Lower lobe of right lung (tissue), 2 donors: ENCODE results near the gene TNC. TPM values are rescaled to one million over a fixed set of nuclear protein-coding genes. Genes with fewer than 3 reads are reported as not detected.
A peak's percentile ranks its signal among the peaks of the same experiment; 100 is the strongest.

ENCODE experiments used
- ATAC-seq, 2 donors: fragments of 200-7000 bp; cut with Tn5 transposase; one replicate each; pipeline ENCODE4 v1.9.1; 2020 to 2022; ENCODE audit warnings: mild to moderate bottlenecking in 2 of 2, moderate library complexity in 2 of 2
- DNase-seq: peaks from one replicate; pipeline ENCODE4 v3.0.0-alpha.2; 2020
- H3K27ac ChIP-seq: fragments of 200-600 bp; one replicate; pipeline ENCODE4 v1.8.0; 2022
- H3K27me3 ChIP-seq: fragments of 200-600 bp; one replicate; pipeline ENCODE4 v1.8.0; 2022; ENCODE audit warnings: low read depth
- H3K36me3 ChIP-seq: fragments of 200-600 bp; one replicate; pipeline ENCODE4 v1.8.0; 2022; ENCODE audit warnings: mild to moderate bottlenecking
- H3K4me1 ChIP-seq: fragments of 200-600 bp; one replicate; pipeline ENCODE4 v1.8.0; 2022
- H3K4me3 ChIP-seq: fragments of 200-600 bp; one replicate; pipeline ENCODE4 v1.8.0; 2022; ENCODE audit warnings: mild to moderate bottlenecking
- H3K9me3 ChIP-seq: fragments of 200-600 bp; one replicate; pipeline ENCODE4 v1.8.0; 2022
- CTCF ChIP-seq: fragments of 200-600 bp; IDR thresholded peaks from one replicate; pipeline ENCODE4 v1.8.0; 2022; ENCODE audit warnings: antibody characterized with exemption, mild to moderate bottlenecking
- intact Hi-C: fragments of 100-400 bp; cut with DNase I; formaldehyde crosslinking; loops from one replicate; pipeline ENCODE4 v1.11.0; 2022
- total RNA-seq: library from RNA; stranded (reverse); fragmentation: NEBNext Ultra II Directional; extraction: Animal tissue kit (Norgen Biotek cat#: 25700); gene quantifications from one replicate; pipeline ENCODE4 v1.2.1, GENCODE V29; 2021
- donor health status: DM: no; HTN: yes; CAD: no; lungs with severe emphysema.

The TNC gene
- total RNA-seq, 1 donor from 2014 or later: 18.5 TPM

GRCh38 chr9:115042781-115043509 is 75.0 kb downstream of the TNC start:
- Histone ChIP-seq H3K4me1 (peaks cover 5% of the 10 kb centered on the region), H3K36me3 (no peaks in the 10 kb centered on the region), H3K27ac (no peak overlapping the region), H3K9me3 (no peaks in the 10 kb centered on the region), H3K4me3 (no peak overlapping the region), H3K27me3 (no peaks in the 10 kb centered on the region)
- ATAC-seq (peak; percentile 63 to 68), DNase-seq (peak; percentile 52)
- intact Hi-C loops: no loop called here
- no peak for TF ChIP-seq CTCF

- no peak for TF ChIP-seq CTCF
- intact Hi-C loops: no loop called here
- ATAC-seq (no peak), DNase-seq (no peak)
- Histone ChIP-seq H3K4me3 (no peak overlapping the region), H3K27ac (no peak overlapping the region), H3K4me1 (peaks cover 9% of the 10 kb centered on the region), H3K27me3 (no peaks in the 10 kb centered on the region), H3K36me3 (no peaks in the 10 kb centered on the region), H3K9me3 (no peaks in the 10 kb centered on the region)
Measured at GRCh38 chr9:115039516-115040120, 78.3 kb downstream of the TNC start.

GRCh38 chr9:115038178-115038577 is 79.8 kb downstream of the TNC start:
- Histone ChIP-seq H3K4me1 (peaks cover 9% of the 10 kb centered on the region), H3K9me3 (no peaks in the 10 kb centered on the region), H3K4me3 (no peak overlapping the region), H3K27me3 (no peaks in the 10 kb centered on the region), H3K36me3 (no peaks in the 10 kb centered on the region), H3K27ac (no peak overlapping the region)
- ATAC-seq (no peak), DNase-seq (no peak)
- TF ChIP-seq CTCF: no peak
- intact Hi-C loops: no loop called here

- no peak for TF ChIP-seq CTCF
- Histone ChIP-seq H3K36me3 (no peaks in the 10 kb centered on the region), H3K27ac (no peak overlapping the region), H3K27me3 (no peaks in the 10 kb centered on the region), H3K9me3 (no peaks in the 10 kb centered on the region), H3K4me3 (no peak overlapping the region), H3K4me1 (peaks cover 4% of the 10 kb centered on the region)
- intact Hi-C loops: no loop called here
- no peak for DNase-seq
- no peak for ATAC-seq
Measured at GRCh38 chr9:115036691-115037090, 81.3 kb downstream of the TNC start.

- no peak for DNase-seq
- no peaks in the 10 kb centered on the region for H3K9me3 ChIP-seq
- H3K36me3 ChIP-seq: no peaks in the 10 kb centered on the region
- intact Hi-C loops: no loop called here
- ATAC-seq: peak; percentile 69 to 78
- peaks cover 4% of the 10 kb centered on the region for H3K4me1 ChIP-seq
- H3K4me3 ChIP-seq: no peak overlapping the region
- TF ChIP-seq CTCF: no peak
- no peak overlapping the region for H3K27ac ChIP-seq
- no peaks in the 10 kb centered on the region for H3K27me3 ChIP-seq
Measured at GRCh38 chr9:115035841-115036612, 81.9 kb downstream of the TNC start.
